Measurements from ENCODE around the gene EGFR.

Gene EGFR

GRCh38 chr7:55019191-55019690, 424 bp downstream of the EGFR start:
- H3K4me1 ChIP-seq (ENCODE audit: insufficient read depth, low read length) = no peaks in the 10 kb centered on the region
- H3K4me3 ChIP-seq (ENCODE audit: low read depth in 1 of 2, low read length in 2 of 2) = no peak overlapping the region
- H3K79me2 ChIP-seq (ENCODE audit: insufficient read depth, low read length) = no peaks in the 10 kb centered on the region
- no peaks in the 10 kb centered on the region for H4K20me1 ChIP-seq (ENCODE audit: insufficient read depth, low read length)
- H3K9me3 ChIP-seq (ENCODE audit: insufficient read depth, low read length, severe bottlenecking) = no peaks in the 10 kb centered on the region
- H2AFZ ChIP-seq (ENCODE audit: low read depth, low read length) = no peak overlapping the region
- DNase-seq = no peak
- no peak overlapping the region for H3K27ac ChIP-seq (ENCODE audit: low read length)
- TF ChIP-seq EZH2 (IDR thresholded peaks at IDR 0.05; ENCODE audit: borderline replicate concordance, low read depth, low read length, severe bottlenecking) = no peak
- TF ChIP-seq, protein P1, sequence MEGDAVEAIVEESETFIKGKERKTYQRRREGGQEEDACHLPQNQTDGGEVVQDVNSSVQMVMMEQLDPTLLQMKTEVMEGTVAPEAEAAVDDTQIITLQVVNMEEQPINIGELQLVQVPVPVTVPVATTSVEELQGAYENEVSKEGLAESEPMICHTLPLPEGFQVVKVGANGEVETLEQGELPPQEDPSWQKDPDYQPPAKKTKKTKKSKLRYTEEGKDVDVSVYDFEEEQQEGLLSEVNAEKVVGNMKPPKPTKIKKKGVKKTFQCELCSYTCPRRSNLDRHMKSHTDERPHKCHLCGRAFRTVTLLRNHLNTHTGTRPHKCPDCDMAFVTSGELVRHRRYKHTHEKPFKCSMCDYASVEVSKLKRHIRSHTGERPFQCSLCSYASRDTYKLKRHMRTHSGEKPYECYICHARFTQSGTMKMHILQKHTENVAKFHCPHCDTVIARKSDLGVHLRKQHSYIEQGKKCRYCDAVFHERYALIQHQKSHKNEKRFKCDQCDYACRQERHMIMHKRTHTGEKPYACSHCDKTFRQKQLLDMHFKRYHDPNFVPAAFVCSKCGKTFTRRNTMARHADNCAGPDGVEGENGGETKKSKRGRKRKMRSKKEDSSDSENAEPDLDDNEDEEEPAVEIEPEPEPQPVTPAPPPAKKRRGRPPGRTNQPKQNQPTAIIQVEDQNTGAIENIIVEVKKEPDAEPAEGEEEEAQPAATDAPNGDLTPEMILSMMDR (IDR thresholded peaks at IDR 0.05; ENCODE audit: borderline replicate concordance, extremely low read depth, low read length, poor library complexity, severe bottlenecking) = no peak
- no peaks in the 10 kb centered on the region for H3K36me3 ChIP-seq (ENCODE audit: insufficient read depth, low read length)
- H3K4me2 ChIP-seq (ENCODE audit: insufficient read depth, low read length) = no peak overlapping the region
- H3K9ac ChIP-seq (ENCODE audit: low read depth, low read length) = no peak overlapping the region
- no peak for ATAC-seq (ENCODE audit: insufficient read depth, low read depth)
- H3K27me3 ChIP-seq (ENCODE audit: insufficient read depth, low read length, poor library complexity) = no peaks in the 10 kb centered on the region

DNA sequence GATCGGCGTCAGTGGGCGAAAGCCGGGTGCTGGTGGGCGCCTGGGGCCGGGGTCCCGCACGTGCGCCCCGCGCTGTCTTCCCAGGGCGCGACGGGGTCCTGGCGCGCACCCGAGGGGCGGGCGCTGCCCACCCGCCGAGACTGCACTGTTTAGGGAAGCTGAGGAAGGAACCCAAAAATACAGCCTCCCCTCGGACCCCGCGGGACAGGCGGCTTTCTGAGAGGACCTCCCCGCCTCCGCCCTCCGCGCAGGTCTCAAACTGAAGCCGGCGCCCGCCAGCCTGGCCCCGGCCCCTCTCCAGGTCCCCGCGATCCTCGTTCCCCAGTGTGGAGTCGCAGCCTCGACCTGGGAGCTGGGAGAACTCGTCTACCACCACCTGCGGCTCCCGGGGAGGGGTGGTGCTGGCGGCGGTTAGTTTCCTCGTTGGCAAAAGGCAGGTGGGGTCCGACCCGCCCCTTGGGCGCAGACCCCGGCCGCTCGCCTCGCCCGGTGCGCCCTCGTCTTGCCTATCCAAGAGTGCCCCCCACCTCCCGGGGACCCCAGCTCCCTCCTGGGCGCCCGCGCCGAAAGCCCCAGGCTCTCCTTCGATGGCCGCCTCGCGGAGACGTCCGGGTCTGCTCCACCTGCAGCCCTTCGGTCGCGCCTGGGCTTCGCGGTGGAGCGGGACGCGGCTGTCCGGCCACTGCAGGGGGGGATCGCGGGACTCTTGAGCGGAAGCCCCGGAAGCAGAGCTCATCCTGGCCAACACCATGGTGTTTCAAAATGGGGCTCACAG, 1.1 kb downstream of the EGFR start:
- TF ChIP-seq EZH2 (IDR thresholded peaks at IDR 0.05; ENCODE audit: borderline replicate concordance, low read depth, low read length, severe bottlenecking) = no peak
- TF ChIP-seq, protein P1 (IDR thresholded peaks at IDR 0.05; ENCODE audit: borderline replicate concordance, extremely low read depth, low read length, poor library complexity, severe bottlenecking) = no peak
- no peak overlapping the region for H3K4me3 ChIP-seq (ENCODE audit: low read depth in 1 of 2, low read length in 2 of 2)

DNA sequence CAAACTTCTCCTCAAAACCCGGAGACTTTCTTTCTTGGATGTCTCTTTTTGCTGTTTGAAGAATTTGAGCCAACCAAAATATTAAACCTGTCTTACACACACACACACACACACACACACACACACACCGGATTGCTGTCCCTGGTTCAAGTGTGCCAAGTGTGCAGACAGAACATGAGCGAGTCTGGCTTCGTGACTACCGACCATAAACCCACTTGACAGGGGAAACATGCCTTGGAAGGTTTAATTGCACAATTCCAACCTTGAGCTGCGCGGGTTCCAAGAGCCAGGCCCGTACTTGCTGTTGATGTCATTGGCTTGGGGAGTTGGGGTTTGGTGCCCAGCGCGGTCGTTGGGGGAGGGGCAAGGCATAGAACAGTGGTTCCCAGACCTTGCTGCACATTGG, 1.7 kb downstream of the EGFR start:
- Histone ChIP-seq H3K27me3 (ENCODE audit: insufficient read depth, low read length, poor library complexity) (no peaks in the 10 kb centered on the region), H4K20me1 (ENCODE audit: insufficient read depth, low read length) (no peaks in the 10 kb centered on the region), H3K9ac (ENCODE audit: low read depth, low read length) (no peak overlapping the region), H3K36me3 (ENCODE audit: insufficient read depth, low read length) (no peaks in the 10 kb centered on the region), H3K4me2 (ENCODE audit: insufficient read depth, low read length) (no peak overlapping the region), H3K27ac (ENCODE audit: low read length) (no peak overlapping the region), H3K79me2 (ENCODE audit: insufficient read depth, low read length) (no peaks in the 10 kb centered on the region), H3K4me3 (ENCODE audit: low read depth in 1 of 2, low read length in 2 of 2) (no peak overlapping the region), H2AFZ (ENCODE audit: low read depth, low read length) (no peak overlapping the region), H3K9me3 (ENCODE audit: insufficient read depth, low read length, severe bottlenecking) (no peaks in the 10 kb centered on the region), H3K4me1 (ENCODE audit: insufficient read depth, low read length) (no peaks in the 10 kb centered on the region)
- no peak for TF ChIP-seq EZH2 (IDR thresholded peaks at IDR 0.05; ENCODE audit: borderline replicate concordance, low read depth, low read length, severe bottlenecking)
- TF ChIP-seq, protein P1 (IDR thresholded peaks at IDR 0.05; ENCODE audit: borderline replicate concordance, extremely low read depth, low read length, poor library complexity, severe bottlenecking) = no peak
- DNase-seq = no peak
- ATAC-seq (ENCODE audit: insufficient read depth, low read depth) = no peak

More for the DNA sequence above, 1.1 kb downstream of the EGFR start:
- Histone ChIP-seq H3K27me3 (ENCODE audit: insufficient read depth, low read length, poor library complexity) (no peaks in the 10 kb centered on the region), H3K4me2 (ENCODE audit: insufficient read depth, low read length) (no peak overlapping the region), H3K4me1 (ENCODE audit: insufficient read depth, low read length) (no peaks in the 10 kb centered on the region), H3K27ac (ENCODE audit: low read length) (no peak overlapping the region), H3K36me3 (ENCODE audit: insufficient read depth, low read length) (no peaks in the 10 kb centered on the region), H3K9ac (ENCODE audit: low read depth, low read length) (no peak overlapping the region), H3K9me3 (ENCODE audit: insufficient read depth, low read length, severe bottlenecking) (no peaks in the 10 kb centered on the region), H2AFZ (ENCODE audit: low read depth, low read length) (no peak overlapping the region), H3K79me2 (ENCODE audit: insufficient read depth, low read length) (no peaks in the 10 kb centered on the region), H4K20me1 (ENCODE audit: insufficient read depth, low read length) (no peaks in the 10 kb centered on the region)
- DNase-seq = no peak
- ATAC-seq (ENCODE audit: insufficient read depth, low read depth) = no peak
